ENCODE measurements around the gene MPDZ. TPM values are rescaled to one million over a fixed set of nuclear protein-coding genes. Genes with fewer than 3 reads are reported as not detected.

Gene MPDZ
- total and polyA plus RNA-seq, 4 donors: 60.1 to 86.0 (median 78.7) TPM

DNA sequence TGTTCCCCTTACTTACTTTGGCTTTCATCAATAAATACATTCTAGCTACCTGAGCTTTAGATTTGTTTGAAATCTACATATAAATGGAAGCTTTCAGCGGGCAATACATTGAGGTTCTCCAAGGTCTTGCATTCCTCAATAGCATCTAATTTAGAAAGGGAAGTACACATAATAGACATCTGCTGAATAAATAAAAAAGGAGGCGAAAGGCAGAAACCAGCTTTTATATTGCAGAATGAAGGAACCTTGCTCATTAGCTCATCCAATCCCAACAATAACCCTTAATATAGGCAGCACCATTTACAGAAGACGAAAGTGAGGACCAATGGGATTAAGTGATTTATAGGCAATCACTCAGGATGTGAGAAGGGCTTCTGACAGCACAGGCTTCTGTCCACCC is 147.5 kb downstream of the MPDZ start:
- no peaks in the 10 kb centered on the region for H3K4me1 ChIP-seq (ENCODE audit: control insufficient read depth, insufficient read depth, low read length)
- H3K27ac ChIP-seq (ENCODE audit: low read depth, low read length): no peak overlapping the region
- no peak for DNase-seq (ENCODE audit: low read depth in 4 of 6, low spot score in 6 of 6)
- H3K36me3 ChIP-seq (ENCODE audit: control insufficient read depth, insufficient read depth, low read length): peaks cover 6% of the 10 kb centered on the region
- H3K9me3 ChIP-seq (ENCODE audit: control insufficient read depth, insufficient read depth, low read length): no peaks in the 10 kb centered on the region
- H3K4me3 ChIP-seq (ENCODE audit: low read depth, low read length): no peak overlapping the region
- no CpG with 5 or more reads among the region's 3 CpGs for WGBS (ENCODE audit: insufficient coverage)
- H3K27me3 ChIP-seq (ENCODE audit: control insufficient read depth, insufficient read depth, low read length): no peaks in the 10 kb centered on the region

GRCh38 chr9:13131416-13131815 is 148.1 kb downstream of the MPDZ start:
- Histone ChIP-seq H3K9me3 (ENCODE audit: control insufficient read depth, insufficient read depth, low read length) (no peaks in the 10 kb centered on the region), H3K4me3 (ENCODE audit: low read depth, low read length) (no peak overlapping the region), H3K4me1 (ENCODE audit: control insufficient read depth, insufficient read depth, low read length) (no peaks in the 10 kb centered on the region), H3K27me3 (ENCODE audit: control insufficient read depth, insufficient read depth, low read length) (no peaks in the 10 kb centered on the region), H3K36me3 (ENCODE audit: control insufficient read depth, insufficient read depth, low read length) (peaks cover 6% of the 10 kb centered on the region), H3K27ac (ENCODE audit: low read depth, low read length) (no peak overlapping the region)
- DNase-seq (ENCODE audit: low read depth in 4 of 6, low spot score in 6 of 6): no peak
- WGBS (ENCODE audit: insufficient coverage): 96% methylated on average over 6 of the region's 6 CpGs

GRCh38 chr9:13128266-13128860 is 151.1 kb downstream of the MPDZ start:
- WGBS (ENCODE audit: insufficient coverage): no CpG with 5 or more reads among the region's 1 CpG
- H3K27ac ChIP-seq (ENCODE audit: low read depth, low read length): peak overlapping the region; percentile 65
- no peaks in the 10 kb centered on the region for H3K27me3 ChIP-seq (ENCODE audit: control insufficient read depth, insufficient read depth, low read length)
- peak in 4 of 6 donors; percentile 55 to 86 (median 72) for DNase-seq (ENCODE audit: low read depth in 4 of 6, low spot score in 6 of 6)
- H3K36me3 ChIP-seq (ENCODE audit: control insufficient read depth, insufficient read depth, low read length): no peaks in the 10 kb centered on the region
- no peaks in the 10 kb centered on the region for H3K4me1 ChIP-seq (ENCODE audit: control insufficient read depth, insufficient read depth, low read length)
- no peak overlapping the region for H3K4me3 ChIP-seq (ENCODE audit: low read depth, low read length)
- no peaks in the 10 kb centered on the region for H3K9me3 ChIP-seq (ENCODE audit: control insufficient read depth, insufficient read depth, low read length)

- Histone ChIP-seq H3K4me3 (ENCODE audit: low read depth, low read length) (no peak overlapping the region), H3K9me3 (ENCODE audit: control insufficient read depth, insufficient read depth, low read length) (no peaks in the 10 kb centered on the region), H3K27me3 (ENCODE audit: control insufficient read depth, insufficient read depth, low read length) (no peaks in the 10 kb centered on the region), H3K27ac (ENCODE audit: low read depth, low read length) (peak overlapping the region; percentile 36), H3K4me1 (ENCODE audit: control insufficient read depth, insufficient read depth, low read length) (no peaks in the 10 kb centered on the region), H3K36me3 (ENCODE audit: control insufficient read depth, insufficient read depth, low read length) (peaks cover 6% of the 10 kb centered on the region)
- peak in 1 of 6 donors; percentile 42 for DNase-seq (ENCODE audit: low read depth in 4 of 6, low spot score in 6 of 6)
- WGBS (ENCODE audit: insufficient coverage): 51% methylated on average over 2 of the region's 3 CpGs
Observed at GRCh38 chr9:13127131-13127530, 152.4 kb downstream of the MPDZ start.

DNA sequence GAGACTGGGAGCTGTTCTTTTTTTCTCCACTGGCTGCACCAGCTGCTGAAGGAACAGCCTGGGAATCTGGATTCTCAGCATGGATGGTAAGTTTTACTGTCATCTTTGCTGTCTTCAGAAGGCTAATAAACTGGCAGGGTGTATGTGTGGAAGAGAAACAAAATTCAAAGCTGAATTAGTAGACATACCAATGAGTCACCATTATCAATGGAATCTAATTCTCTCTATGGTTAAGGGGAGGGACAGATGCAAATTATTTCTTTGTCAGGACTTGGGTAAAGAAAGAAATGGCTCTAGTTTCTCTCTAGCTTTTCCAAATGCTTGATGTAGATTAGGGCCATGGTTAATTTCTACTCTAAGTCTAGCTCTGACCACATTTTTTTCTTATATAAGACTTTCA is 154.2 kb downstream of the MPDZ start:
- peaks cover 9% of the 10 kb centered on the region for H3K36me3 ChIP-seq (ENCODE audit: control insufficient read depth, insufficient read depth, low read length)
- H3K27me3 ChIP-seq (ENCODE audit: control insufficient read depth, insufficient read depth, low read length): no peaks in the 10 kb centered on the region
- no peak overlapping the region for H3K4me3 ChIP-seq (ENCODE audit: low read depth, low read length)
- DNase-seq (ENCODE audit: low read depth in 4 of 6, low spot score in 6 of 6): no peak
- no peak overlapping the region for H3K27ac ChIP-seq (ENCODE audit: low read depth, low read length)
- H3K9me3 ChIP-seq (ENCODE audit: control insufficient read depth, insufficient read depth, low read length): no peaks in the 10 kb centered on the region
- H3K4me1 ChIP-seq (ENCODE audit: control insufficient read depth, insufficient read depth, low read length): no peaks in the 10 kb centered on the region

GRCh38 chr9:13122756-13123369 is 156.6 kb downstream of the MPDZ start:
- peaks cover 9% of the 10 kb centered on the region for H3K36me3 ChIP-seq (ENCODE audit: control insufficient read depth, insufficient read depth, low read length)
- H3K4me3 ChIP-seq (ENCODE audit: low read depth, low read length): no peak overlapping the region
- no peaks in the 10 kb centered on the region for H3K9me3 ChIP-seq (ENCODE audit: control insufficient read depth, insufficient read depth, low read length)
- WGBS (ENCODE audit: insufficient coverage): 98% methylated on average over 8 of the region's 9 CpGs
- H3K27ac ChIP-seq (ENCODE audit: low read depth, low read length): no peak overlapping the region
- H3K27me3 ChIP-seq (ENCODE audit: control insufficient read depth, insufficient read depth, low read length): no peaks in the 10 kb centered on the region
- no peak for DNase-seq (ENCODE audit: low read depth in 4 of 6, low spot score in 6 of 6)
- no peaks in the 10 kb centered on the region for H3K4me1 ChIP-seq (ENCODE audit: control insufficient read depth, insufficient read depth, low read length)

GRCh38 chr9:13118313-13118712 is 161.2 kb downstream of the MPDZ start:
- Histone ChIP-seq H3K9me3 (ENCODE audit: control insufficient read depth, insufficient read depth, low read length) (no peaks in the 10 kb centered on the region), H3K27ac (ENCODE audit: low read depth, low read length) (no peak overlapping the region), H3K4me3 (ENCODE audit: low read depth, low read length) (no peak overlapping the region), H3K27me3 (ENCODE audit: control insufficient read depth, insufficient read depth, low read length) (no peaks in the 10 kb centered on the region), H3K36me3 (ENCODE audit: control insufficient read depth, insufficient read depth, low read length) (peaks cover 9% of the 10 kb centered on the region), H3K4me1 (ENCODE audit: control insufficient read depth, insufficient read depth, low read length) (no peaks in the 10 kb centered on the region)
- DNase-seq (ENCODE audit: low read depth in 4 of 6, low spot score in 6 of 6): no peak
- no CpG with 5 or more reads among the region's 2 CpGs for WGBS (ENCODE audit: insufficient coverage)

DNA sequence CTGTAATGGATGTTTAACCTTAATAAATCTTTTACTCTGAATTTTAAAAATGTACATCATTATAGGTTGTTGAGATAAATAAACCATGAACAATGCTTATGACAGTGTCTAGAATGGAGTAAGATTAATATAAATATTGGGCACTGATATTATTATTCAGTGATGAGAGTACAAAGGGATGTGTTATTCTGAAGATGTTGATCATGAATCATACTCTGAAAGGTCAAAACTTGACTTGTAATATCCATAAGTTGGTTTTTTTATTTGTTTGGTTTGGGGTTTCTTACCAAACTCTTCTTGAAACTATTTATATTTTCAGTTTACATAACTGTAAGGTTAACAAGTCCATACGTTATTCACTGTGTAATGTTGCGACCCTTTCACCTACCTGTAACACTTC is 163.2 kb downstream of the MPDZ start:
- Histone ChIP-seq H3K27me3 (ENCODE audit: control insufficient read depth, insufficient read depth, low read length) (no peaks in the 10 kb centered on the region), H3K4me1 (ENCODE audit: control insufficient read depth, insufficient read depth, low read length) (no peaks in the 10 kb centered on the region), H3K27ac (ENCODE audit: low read depth, low read length) (no peak overlapping the region), H3K9me3 (ENCODE audit: control insufficient read depth, insufficient read depth, low read length) (no peaks in the 10 kb centered on the region), H3K36me3 (ENCODE audit: control insufficient read depth, insufficient read depth, low read length) (no peaks in the 10 kb centered on the region), H3K4me3 (ENCODE audit: low read depth, low read length) (no peak overlapping the region)
- no peak for DNase-seq (ENCODE audit: low read depth in 4 of 6, low spot score in 6 of 6)
- WGBS (ENCODE audit: insufficient coverage): no CpG with 5 or more reads among the region's 2 CpGs

GRCh38 chr9:13113751-13114150 is 165.7 kb downstream of the MPDZ start:
- H3K27ac ChIP-seq (ENCODE audit: low read depth, low read length): no peak overlapping the region
- H3K27me3 ChIP-seq (ENCODE audit: control insufficient read depth, insufficient read depth, low read length): no peaks in the 10 kb centered on the region
- H3K4me1 ChIP-seq (ENCODE audit: control insufficient read depth, insufficient read depth, low read length): no peaks in the 10 kb centered on the region
- DNase-seq (ENCODE audit: low read depth in 4 of 6, low spot score in 6 of 6): no peak
- no peaks in the 10 kb centered on the region for H3K36me3 ChIP-seq (ENCODE audit: control insufficient read depth, insufficient read depth, low read length)
- WGBS (ENCODE audit: insufficient coverage): no CpG with 5 or more reads among the region's 1 CpG
- no peaks in the 10 kb centered on the region for H3K9me3 ChIP-seq (ENCODE audit: control insufficient read depth, insufficient read depth, low read length)
- no peak overlapping the region for H3K4me3 ChIP-seq (ENCODE audit: low read depth, low read length)

GRCh38 chr9:13113216-13113615 is 166.3 kb downstream of the MPDZ start:
- H3K9me3 ChIP-seq (ENCODE audit: control insufficient read depth, insufficient read depth, low read length): no peaks in the 10 kb centered on the region
- WGBS (ENCODE audit: insufficient coverage): no CpG with 5 or more reads among the region's 3 CpGs
- DNase-seq (ENCODE audit: low read depth in 4 of 6, low spot score in 6 of 6): peak in 1 of 6 donors; percentile 28
- no peaks in the 10 kb centered on the region for H3K27me3 ChIP-seq (ENCODE audit: control insufficient read depth, insufficient read depth, low read length)
- H3K4me1 ChIP-seq (ENCODE audit: control insufficient read depth, insufficient read depth, low read length): no peaks in the 10 kb centered on the region
- no peak overlapping the region for H3K27ac ChIP-seq (ENCODE audit: low read depth, low read length)
- no peaks in the 10 kb centered on the region for H3K36me3 ChIP-seq (ENCODE audit: control insufficient read depth, insufficient read depth, low read length)
- H3K4me3 ChIP-seq (ENCODE audit: low read depth, low read length): no peak overlapping the region
